Measurements from ENCODE around the gene HERPUD2.
"Not testable (repeated sequence)": the region's sequence is repeated elsewhere in the genome, so short reads cannot be mapped to it uniquely, and the experiment has no call there.

HERPUD2 gene

DNA sequence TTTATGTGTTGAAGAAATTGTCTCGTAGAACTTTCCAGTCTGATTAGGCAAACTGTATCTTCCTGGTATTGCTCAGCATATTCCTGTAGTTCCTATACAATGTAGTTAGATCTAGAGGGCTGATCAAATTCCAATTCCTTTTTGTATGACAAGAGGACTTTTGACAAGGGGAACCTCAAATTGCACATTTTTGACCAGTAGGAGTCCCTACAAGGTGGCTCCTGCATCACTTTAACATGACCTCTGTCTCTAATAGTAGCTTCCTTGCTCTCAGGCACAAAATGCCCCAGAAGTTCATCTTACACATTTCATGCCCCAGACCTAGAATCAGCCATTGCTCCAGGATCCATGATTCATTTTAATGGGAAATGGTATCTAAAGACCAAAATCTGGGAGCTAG, 18.7 kb downstream of the HERPUD2 start:
- in situ Hi-C loops (cut with HindIII; ENCODE audit: low sequenced_read_pairs), result no loop called here
- TF ChIP-seq, protein P1, sequence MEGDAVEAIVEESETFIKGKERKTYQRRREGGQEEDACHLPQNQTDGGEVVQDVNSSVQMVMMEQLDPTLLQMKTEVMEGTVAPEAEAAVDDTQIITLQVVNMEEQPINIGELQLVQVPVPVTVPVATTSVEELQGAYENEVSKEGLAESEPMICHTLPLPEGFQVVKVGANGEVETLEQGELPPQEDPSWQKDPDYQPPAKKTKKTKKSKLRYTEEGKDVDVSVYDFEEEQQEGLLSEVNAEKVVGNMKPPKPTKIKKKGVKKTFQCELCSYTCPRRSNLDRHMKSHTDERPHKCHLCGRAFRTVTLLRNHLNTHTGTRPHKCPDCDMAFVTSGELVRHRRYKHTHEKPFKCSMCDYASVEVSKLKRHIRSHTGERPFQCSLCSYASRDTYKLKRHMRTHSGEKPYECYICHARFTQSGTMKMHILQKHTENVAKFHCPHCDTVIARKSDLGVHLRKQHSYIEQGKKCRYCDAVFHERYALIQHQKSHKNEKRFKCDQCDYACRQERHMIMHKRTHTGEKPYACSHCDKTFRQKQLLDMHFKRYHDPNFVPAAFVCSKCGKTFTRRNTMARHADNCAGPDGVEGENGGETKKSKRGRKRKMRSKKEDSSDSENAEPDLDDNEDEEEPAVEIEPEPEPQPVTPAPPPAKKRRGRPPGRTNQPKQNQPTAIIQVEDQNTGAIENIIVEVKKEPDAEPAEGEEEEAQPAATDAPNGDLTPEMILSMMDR (IDR thresholded peaks at IDR 0.05; ENCODE audit: low read depth, low read length, missing control alignments), result no peak
- no peak for DNase-seq (ENCODE audit: low read depth)
- no peak overlapping the region for H3K4me3 ChIP-seq (ENCODE audit: low read depth, low read length)

DNA sequence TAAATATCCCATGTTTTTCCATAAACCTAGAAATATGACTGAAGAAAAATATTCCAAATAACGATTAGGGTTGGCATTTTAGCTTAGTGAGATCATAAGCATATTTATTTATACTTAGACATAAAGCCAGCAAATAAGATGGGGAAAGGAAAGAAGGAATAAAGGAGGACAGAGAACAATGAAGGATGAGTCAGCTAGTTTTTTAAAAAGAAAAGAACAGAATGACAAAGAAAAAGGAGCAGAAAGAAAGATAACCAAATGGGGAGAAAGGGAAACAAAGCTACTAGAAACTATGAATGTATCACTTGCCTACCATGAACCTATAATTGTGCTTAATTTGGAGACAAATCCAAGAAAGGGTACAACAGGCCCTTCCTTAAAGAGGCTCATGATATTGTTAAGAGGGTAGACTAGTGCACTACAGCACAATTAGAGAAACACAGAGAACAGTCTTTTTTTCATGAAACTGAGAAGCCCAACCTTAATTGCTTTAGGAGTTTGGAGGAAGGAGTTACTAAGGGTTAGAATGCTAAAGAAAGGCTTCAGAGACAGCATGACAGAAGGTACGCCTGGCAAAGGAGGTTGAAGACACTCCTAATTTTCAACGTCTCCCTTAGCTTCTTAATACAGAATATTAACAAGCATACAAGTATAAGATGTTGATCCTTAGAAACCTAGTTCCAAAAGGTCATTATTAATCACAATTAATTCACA, 23.9 kb downstream of the HERPUD2 start:
- in situ Hi-C loops (cut with HindIII; ENCODE audit: low sequenced_read_pairs), result no loop called here
- DNase-seq (ENCODE audit: low read depth), result no peak
- TF ChIP-seq, protein P1 (IDR thresholded peaks at IDR 0.05; ENCODE audit: low read depth, low read length, missing control alignments), result no peak

DNA sequence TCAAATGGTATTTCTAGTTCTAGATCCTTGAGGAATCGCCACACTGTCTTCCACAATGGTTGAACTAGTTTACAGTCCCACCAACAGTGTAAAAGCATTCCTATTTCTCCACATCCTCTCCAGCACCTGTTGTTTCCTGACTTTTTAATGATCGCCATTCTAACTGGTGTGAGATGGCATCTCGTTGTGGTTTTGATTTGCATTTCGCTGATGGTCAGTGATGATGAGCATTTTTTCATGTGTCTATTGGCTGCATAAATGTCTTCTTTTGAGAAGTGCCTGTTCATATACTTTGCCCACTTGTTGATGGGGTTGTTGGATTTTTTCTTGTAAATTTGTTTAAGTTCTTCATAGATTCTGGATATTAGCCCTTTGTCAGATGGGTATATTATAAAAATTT, 34.5 kb downstream of the HERPUD2 start:
- DNase-seq (ENCODE audit: low read depth); H3K4me3 ChIP-seq (ENCODE audit: low read depth, low read length); in situ Hi-C loops (cut with HindIII; ENCODE audit: low sequenced_read_pairs): not testable (repeated sequence)

More for the DNA sequence above, 23.9 kb downstream of the HERPUD2 start:
- H3K4me3 ChIP-seq (ENCODE audit: low read depth, low read length), result no peak overlapping the region

DNA sequence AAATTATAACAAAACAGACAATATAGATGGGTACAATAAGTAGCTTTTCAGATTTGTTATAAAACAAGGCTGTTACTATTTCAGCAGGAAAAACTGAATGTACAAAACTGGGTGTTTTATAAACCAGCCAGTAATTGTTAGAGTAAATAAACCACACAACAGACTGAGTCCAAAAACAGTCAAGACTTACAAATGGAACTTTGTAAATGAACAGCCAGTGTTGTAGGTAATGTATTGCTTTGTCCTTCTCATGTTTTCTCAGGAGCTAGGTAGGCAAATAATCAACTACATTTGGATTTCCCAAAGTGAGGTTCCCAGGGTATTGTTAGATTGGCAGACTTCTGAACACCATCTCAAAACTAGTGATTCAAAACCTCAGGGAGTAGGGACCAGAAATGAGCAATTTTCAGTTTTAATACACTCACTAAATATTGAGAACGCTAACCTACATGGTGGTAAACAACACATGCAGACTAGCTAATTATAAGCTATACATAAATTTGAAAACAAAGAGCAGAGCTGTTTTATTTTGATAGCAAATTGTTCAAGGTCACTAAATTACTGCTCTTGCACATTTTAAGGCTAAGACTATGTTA, 36.2 kb downstream of the HERPUD2 start:
- in situ Hi-C loops (cut with HindIII; ENCODE audit: low sequenced_read_pairs), result no loop called here
- DNase-seq (ENCODE audit: low read depth), result no peak
- TF ChIP-seq, protein P1 (IDR thresholded peaks at IDR 0.05; ENCODE audit: low read depth, low read length, missing control alignments), result no peak
- H3K4me3 ChIP-seq (ENCODE audit: low read depth, low read length), result no peak overlapping the region

DNA sequence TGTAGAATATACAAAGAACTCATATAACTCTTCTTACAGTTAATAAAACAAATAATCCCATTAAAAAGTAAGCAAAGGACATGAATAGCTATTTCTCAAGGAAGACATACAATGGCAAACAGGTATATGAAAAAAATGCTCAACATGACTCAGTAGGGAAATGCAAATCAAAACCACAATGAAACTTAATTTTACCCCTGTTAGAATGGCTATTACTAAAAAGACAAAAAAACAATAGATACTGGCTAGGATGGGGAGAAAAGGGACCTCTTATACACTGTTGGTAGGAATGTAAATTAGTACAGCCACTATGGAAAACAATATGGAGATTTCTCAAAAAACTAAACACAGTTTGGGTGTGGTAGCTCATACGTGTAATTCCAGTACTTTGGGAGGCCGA, 37.8 kb downstream of the HERPUD2 start:
- TF ChIP-seq, protein P1 (IDR thresholded peaks at IDR 0.05; ENCODE audit: low read depth, low read length, missing control alignments), result no peak
- H3K4me3 ChIP-seq (ENCODE audit: low read depth, low read length), result no peak overlapping the region
- DNase-seq (ENCODE audit: low read depth), result no peak
- in situ Hi-C loops (cut with HindIII; ENCODE audit: low sequenced_read_pairs), result no loop called here

DNA sequence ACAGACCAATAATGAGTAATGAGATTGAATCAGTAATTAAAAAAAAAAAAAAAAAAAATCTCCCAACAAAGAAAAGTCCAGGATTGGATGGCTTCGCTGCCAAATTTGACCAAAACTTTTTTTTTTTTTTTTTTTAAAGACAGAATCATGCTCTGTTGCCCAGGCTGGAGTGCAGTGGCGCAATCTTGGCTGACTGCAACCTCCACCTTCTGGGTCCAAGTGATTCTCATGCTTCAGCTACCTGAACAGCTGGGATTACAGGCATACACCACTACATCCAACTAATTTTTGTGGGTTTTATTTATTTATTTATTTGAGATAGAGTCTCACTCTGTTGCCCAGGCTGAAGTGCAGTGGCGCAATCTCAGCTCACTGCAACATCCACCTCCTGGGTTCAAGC, 40.4 kb downstream of the HERPUD2 start:
- H3K4me3 ChIP-seq (ENCODE audit: low read depth, low read length); DNase-seq (ENCODE audit: low read depth); in situ Hi-C loops (cut with HindIII; ENCODE audit: low sequenced_read_pairs): not testable (repeated sequence)

DNA sequence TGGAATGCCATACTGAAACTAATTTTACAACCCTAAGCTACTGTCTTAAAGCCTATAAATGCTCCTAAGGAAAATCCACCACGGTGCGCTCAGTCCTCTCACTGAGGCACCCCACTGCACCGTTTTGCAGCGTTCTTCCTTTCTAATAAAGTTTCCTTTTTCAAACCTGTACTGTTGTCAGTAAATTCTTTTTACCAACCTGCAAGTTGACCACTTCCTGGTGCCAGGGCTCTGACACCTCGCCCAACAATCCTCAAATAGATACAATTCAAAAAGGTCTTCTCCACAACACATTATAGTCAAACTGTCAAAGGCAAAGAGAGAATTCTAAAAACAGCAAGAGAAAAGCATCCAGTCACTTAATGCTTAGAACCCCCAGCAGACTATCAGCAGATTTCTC, 42.8 kb downstream of the HERPUD2 start:
- no peak overlapping the region for H3K4me3 ChIP-seq (ENCODE audit: low read depth, low read length)
- TF ChIP-seq, protein P1 (IDR thresholded peaks at IDR 0.05; ENCODE audit: low read depth, low read length, missing control alignments), result no peak
- DNase-seq (ENCODE audit: low read depth), result no peak
- in situ Hi-C loops (cut with HindIII; ENCODE audit: low sequenced_read_pairs), result no loop called here
